Dedifferentiated amniotic fluid mesenchymal stem cell (primary cell): ENCODE data around the gene RBBP8NL.
"Not testable (repeated sequence)": the region's sequence is repeated elsewhere in the genome, so short reads cannot be mapped to it uniquely, and the experiment has no call there.

Experiments
- DNase-seq: peaks from one replicate; pipeline ENCODE4 v3.0.0-alpha.2; 2016; ENCODE audit errors: extremely low spot score

The RBBP8NL gene

GRCh38 chr20:62376112-62377063, 51.0 kb downstream of the RBBP8NL start:
- DNase-seq = no peak

- no peak for DNase-seq
Observed at GRCh38 chr20:62374331-62375152, 52.8 kb downstream of the RBBP8NL start.

GRCh38 chr20:62373631-62374179, 53.6 kb downstream of the RBBP8NL start:
- DNase-seq = not testable (repeated sequence)

GRCh38 chr20:62372042-62372993, 55.0 kb downstream of the RBBP8NL start:
- no peak for DNase-seq

GRCh38 chr20:62371588-62372041, 55.7 kb downstream of the RBBP8NL start:
- DNase-seq = no peak

GRCh38 chr20:62370807-62371587, 56.3 kb downstream of the RBBP8NL start:
- DNase-seq = no peak

GRCh38 chr20:62370115-62370806, 57.1 kb downstream of the RBBP8NL start:
- peak; percentile 18 for DNase-seq

GRCh38 chr20:62369815-62370114, 57.6 kb downstream of the RBBP8NL start:
- DNase-seq = no peak

- no peak for DNase-seq
Observed at GRCh38 chr20:62368976-62369814, 58.1 kb downstream of the RBBP8NL start.

GRCh38 chr20:62368392-62368975, 58.9 kb downstream of the RBBP8NL start:
- no peak for DNase-seq

- no peak for DNase-seq
Observed at GRCh38 chr20:62367633-62368391, 59.5 kb downstream of the RBBP8NL start.

GRCh38 chr20:62367136-62367632, 60.2 kb downstream of the RBBP8NL start, which contains the start of gene LAMA5:
TSS of gene LAMA5 (minus strand) at chr20:62367312. CDS start at chr20:62367245, 67 bp downstream.
- DNase-seq = no peak

GRCh38 chr20:62366370-62367135, 60.8 kb downstream of the RBBP8NL start:
- no peak for DNase-seq

- no peak for DNase-seq
Observed at GRCh38 chr20:62365814-62366369, 61.4 kb downstream of the RBBP8NL start.

GRCh38 chr20:62364911-62365736, 62.2 kb downstream of the RBBP8NL start:
- DNase-seq = no peak
